ENCODE results near the gene ATP6V0E1. TPM values are rescaled to one million over a fixed set of nuclear protein-coding genes. Genes with fewer than 3 reads are reported as not detected.

The ATP6V0E1 gene
- total RNA-seq, result 175 and 255 TPM in 2 replicates

GRCh38 chr5:172983542-172984243 lies at the start of gene ATP6V0E1:
Gene ATP6V0E1, plus strand, starts transcription at chr5:172983771. Its CDS starts 90 bp downstream, at chr5:172983861.

GRCh38 chr5:173055983-173056782 lies 72.6 kb downstream of the ATP6V0E1 start, which contains the start of gene CREBRF:
Gene CREBRF, plus strand, starts transcription at chr5:173056352. Its CDS starts 24,424 bp downstream, at chr5:173080776.

Other genes starting within 250 kb of the ATP6V0E1 start
- gene DUSP1, start 212.6 kb upstream of the ATP6V0E1 start, total RNA-seq, result 278 and 516 TPM in 2 replicates
- 149 and 156 TPM in 2 replicates for gene ERGIC1, start 149.5 kb upstream of the ATP6V0E1 start, total RNA-seq
- 20.5 and 39.1 TPM in 2 replicates for gene RPL26L1, start 24.3 kb upstream of the ATP6V0E1 start, total RNA-seq
- gene CREBRF, start 72.6 kb downstream of the ATP6V0E1 start, total RNA-seq, result 6.9 and 8.2 TPM in 2 replicates
- 12.9 and 14.6 TPM in 2 replicates for gene BNIP1, start 160.8 kb downstream of the ATP6V0E1 start, total RNA-seq